Astrocyte (in vitro differentiated cells and primary cell): ENCODE results near the gene MYO16. TPM values are rescaled to one million over a fixed set of nuclear protein-coding genes. Genes with fewer than 3 reads are reported as not detected.

Experiments used
- DNase-seq: peaks from one replicate; pipeline ENCODE4 v3.0.0-alpha.2; 2010; ENCODE audit warnings: low read depth
- FAIRE-seq: peaks from 2 replicates; lab custom pipeline; 2011; peaks lifted over from hg19 to GRCh38; lab: Jason Lieb, UNC
- H2AFZ ChIP-seq: 2 replicates; pipeline ENCODE4 v1.6.0; 2012; ENCODE audit warnings: low read depth, low read length, inconsistent platforms
- H3K27ac ChIP-seq: 2 replicates; pipeline ENCODE4 v1.5.1; 2011; ENCODE audit warnings: low read depth, low read length, inconsistent platforms
- H3K27me3 ChIP-seq: 2 replicates; pipeline ENCODE4 v1.6.0; 2011; ENCODE audit warnings: low read length, inconsistent platforms; ENCODE audit not compliant: insufficient read depth
- H3K36me3 ChIP-seq: 2 replicates; pipeline ENCODE4 v1.5.1; 2011; ENCODE audit warnings: low read length, inconsistent platforms; ENCODE audit not compliant: insufficient read depth
- H3K4me1 ChIP-seq: 2 replicates; pipeline ENCODE4 v1.5.1; 2011; ENCODE audit warnings: low read length, inconsistent platforms; ENCODE audit not compliant: insufficient read depth
- H3K4me2 ChIP-seq: 2 replicates; pipeline ENCODE4 v1.6.0; 2012; ENCODE audit warnings: low read length, inconsistent platforms
- H3K4me3 ChIP-seq: 2 replicates; pipeline ENCODE4 v1.5.1; 2011; ENCODE audit warnings: low read depth, mild to moderate bottlenecking, low read length, inconsistent platforms; ENCODE audit not compliant: insufficient read depth
- H3K79me2 ChIP-seq: 2 replicates; pipeline ENCODE4 v1.6.0; 2012; ENCODE audit warnings: mild to moderate bottlenecking, low read length, inconsistent platforms; ENCODE audit not compliant: insufficient read depth
- H3K9ac ChIP-seq: 2 replicates; pipeline ENCODE4 v1.6.0; 2012; ENCODE audit warnings: mild to moderate bottlenecking, low read length, inconsistent platforms
- H3K9me3 ChIP-seq: 2 replicates; pipeline ENCODE4 v1.5.1; 2012; ENCODE audit warnings: low read depth, mild to moderate bottlenecking, low read length, inconsistent platforms; ENCODE audit not compliant: insufficient read depth
- H4K20me1 ChIP-seq: 2 replicates; pipeline ENCODE4 v1.6.0; 2012; ENCODE audit warnings: low read length, inconsistent platforms; ENCODE audit not compliant: insufficient read depth
- H3K27ac Mint-ChIP-seq: one replicate; pipeline ENCODE4 v1.8.0; 2021; ENCODE audit warnings: mild to moderate bottlenecking, mixed read lengths; ENCODE audit not compliant: unreplicated experiment
- H3K27me3 Mint-ChIP-seq: one replicate; pipeline ENCODE4 v1.8.0; 2021; ENCODE audit warnings: low read depth, mixed read lengths; ENCODE audit not compliant: unreplicated experiment
- H3K36me3 Mint-ChIP-seq: one replicate; pipeline ENCODE4 v1.8.0; 2021; ENCODE audit warnings: low read depth, mixed read lengths; ENCODE audit not compliant: unreplicated experiment
- H3K4me1 Mint-ChIP-seq: one replicate; pipeline ENCODE4 v1.8.0; 2021; ENCODE audit warnings: low read depth, mixed read lengths; ENCODE audit not compliant: unreplicated experiment
- H3K4me3 Mint-ChIP-seq: one replicate; pipeline ENCODE4 v1.8.0; 2021; ENCODE audit warnings: mild to moderate bottlenecking, moderate library complexity, mixed read lengths; ENCODE audit not compliant: unreplicated experiment
- H3K9me3 Mint-ChIP-seq: one replicate; pipeline ENCODE4 v1.8.0; 2021; ENCODE audit warnings: mild to moderate bottlenecking, mixed read lengths; ENCODE audit not compliant: unreplicated experiment
- CTCF ChIP-seq: IDR thresholded peaks from 2 replicates; pipeline ENCODE4 v1.5.1; 2011; ENCODE audit warnings: low read depth, mild to moderate bottlenecking, inconsistent platforms, low read length, moderate library complexity; ENCODE audit not compliant: insufficient read depth
- EZH2 ChIP-seq: IDR thresholded peaks from 2 replicates; pipeline ENCODE4 v1.6.1; 2012; ENCODE audit warnings: mild to moderate bottlenecking, low read length, inconsistent platforms; ENCODE audit not compliant: insufficient read depth
- total RNA-seq: library from RNA; stranded (reverse); gene quantifications from 2 replicates; pipeline ENCODE4 v1.2.1, GENCODE V29; 2021

Gene MYO16
- total RNA-seq, 1 donor from 2014 or later = 0.14 TPM

DNA sequence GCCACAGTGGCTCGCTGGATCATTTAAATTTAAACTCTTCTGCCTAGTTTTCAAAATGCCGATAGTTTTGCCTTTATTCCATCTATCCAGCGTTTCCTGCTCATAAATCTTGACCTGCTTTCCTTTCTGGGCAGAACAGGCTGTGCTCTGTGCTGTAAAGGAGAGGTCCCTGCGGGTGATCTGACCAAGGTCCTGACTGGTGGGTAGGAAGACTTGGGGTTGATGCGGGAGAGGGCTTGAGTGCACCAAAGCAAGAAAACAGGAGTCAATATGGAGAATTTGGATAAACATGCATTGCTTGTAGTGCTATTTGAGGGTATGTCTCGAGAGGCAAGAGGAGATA, 533.6 kb downstream of the MYO16 start:
- Histone ChIP-seq H3K4me3 (no peak overlapping the region), H3K27ac (no peak overlapping the region), H3K27me3 (no peaks in the 10 kb centered on the region), H2AFZ (no peak overlapping the region), H3K79me2 (no peaks in the 10 kb centered on the region), H4K20me1 (no peaks in the 10 kb centered on the region), H3K4me1 (no peaks in the 10 kb centered on the region), H3K36me3 (no peaks in the 10 kb centered on the region), H3K4me2 (no peak overlapping the region), H3K9ac (no peak overlapping the region), H3K9me3 (no peaks in the 10 kb centered on the region)
- no peak for DNase-seq
- peaks cover 8% of the 10 kb centered on the region for H3K4me1 Mint-ChIP-seq
- FAIRE-seq = no peak
- no peak overlapping the region for H3K27ac Mint-ChIP-seq
- H3K9me3 Mint-ChIP-seq = no peaks in the 10 kb centered on the region
- peaks cover 2% of the 10 kb centered on the region for H3K36me3 Mint-ChIP-seq
- no peak for TF ChIP-seq CTCF
- no peak for TF ChIP-seq EZH2
- H3K27me3 Mint-ChIP-seq = no peaks in the 10 kb centered on the region
- H3K4me3 Mint-ChIP-seq = no peak overlapping the region

- Histone ChIP-seq H3K27ac (no peak overlapping the region), H4K20me1 (no peaks in the 10 kb centered on the region), H3K9me3 (no peaks in the 10 kb centered on the region), H3K27me3 (no peaks in the 10 kb centered on the region), H3K4me1 (no peaks in the 10 kb centered on the region), H3K4me3 (no peak overlapping the region), H3K4me2 (no peak overlapping the region), H3K36me3 (no peaks in the 10 kb centered on the region), H3K9ac (no peak overlapping the region), H3K79me2 (no peaks in the 10 kb centered on the region), H2AFZ (no peak overlapping the region)
- TF ChIP-seq EZH2 (no peak), CTCF (no peak)
- Mint-ChIP-seq H3K4me1 (peaks cover 2% of the 10 kb centered on the region), H3K27me3 (no peaks in the 10 kb centered on the region), H3K27ac (no peak overlapping the region), H3K4me3 (no peak overlapping the region), H3K9me3 (peaks cover 2% of the 10 kb centered on the region), H3K36me3 (no peaks in the 10 kb centered on the region)
- DNase-seq (no peak), FAIRE-seq (no peak)
Measured at GRCh38 chr13:109165417-109165904, 536.0 kb downstream of the MYO16 start.

DNA sequence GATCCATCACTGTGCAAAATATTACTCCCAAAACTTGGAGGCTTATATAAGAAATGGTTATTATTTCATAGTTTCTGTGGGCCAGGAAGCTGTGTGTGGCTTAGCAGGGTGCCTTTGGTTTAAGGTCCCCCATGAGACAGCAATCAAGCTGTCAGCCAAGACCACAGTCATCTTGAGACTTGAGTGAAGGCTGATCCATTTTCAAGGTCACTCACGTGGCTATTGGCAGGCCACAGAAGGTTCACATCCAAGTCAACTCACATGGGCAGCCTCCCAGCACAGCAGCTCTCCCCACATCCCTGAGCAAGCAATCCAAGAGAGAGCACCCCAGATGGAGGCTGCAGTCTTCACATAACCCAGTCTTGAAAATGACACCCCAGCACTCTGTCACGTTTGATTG, 537.4 kb downstream of the MYO16 start:
- H3K4me3 Mint-ChIP-seq = no peak overlapping the region
- H3K27ac ChIP-seq = no peak overlapping the region
- H3K36me3 Mint-ChIP-seq = no peaks in the 10 kb centered on the region
- no peaks in the 10 kb centered on the region for H3K36me3 ChIP-seq
- no peaks in the 10 kb centered on the region for H3K9me3 ChIP-seq
- H3K9ac ChIP-seq = no peak overlapping the region
- H2AFZ ChIP-seq = no peak overlapping the region
- peaks cover 2% of the 10 kb centered on the region for H3K9me3 Mint-ChIP-seq
- no peaks in the 10 kb centered on the region for H3K79me2 ChIP-seq
- no peaks in the 10 kb centered on the region for H3K27me3 ChIP-seq
- FAIRE-seq (no peak), DNase-seq (no peak)
- no peaks in the 10 kb centered on the region for H3K4me1 ChIP-seq
- no peaks in the 10 kb centered on the region for H4K20me1 ChIP-seq
- H3K4me3 ChIP-seq = no peak overlapping the region
- H3K27me3 Mint-ChIP-seq = no peaks in the 10 kb centered on the region
- no peak overlapping the region for H3K4me2 ChIP-seq
- H3K4me1 Mint-ChIP-seq = peaks cover 2% of the 10 kb centered on the region
- H3K27ac Mint-ChIP-seq = no peak overlapping the region
- TF ChIP-seq EZH2 (no peak), CTCF (no peak)
